Measurements from ENCODE around the gene LCT.

Gene LCT

DNA sequence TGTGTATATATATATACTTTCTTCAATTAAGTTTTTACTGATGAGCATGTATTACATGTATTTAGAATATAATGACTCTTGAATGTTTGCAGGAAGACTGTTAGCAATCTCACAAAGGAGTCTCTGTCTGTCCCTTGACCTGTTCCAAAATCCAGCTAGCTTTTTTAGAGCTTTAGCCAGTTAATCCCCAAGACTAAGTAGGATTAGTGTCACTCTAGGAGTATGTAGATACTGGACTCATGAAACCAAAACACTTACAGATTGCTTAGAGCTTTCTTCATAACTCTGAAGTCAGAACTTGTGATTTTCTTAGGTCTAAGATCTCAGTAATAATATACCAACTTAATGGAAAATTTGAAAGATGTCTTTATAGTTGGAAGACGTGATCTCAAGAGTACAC lies 93.1 kb downstream of the LCT start:
- in situ Hi-C loops (cut with HindIII; ENCODE audit: low sequenced_read_pairs): no loop called here
- H3K4me3 ChIP-seq (ENCODE audit: low read depth, low read length): peak overlapping the region; percentile 64

DNA sequence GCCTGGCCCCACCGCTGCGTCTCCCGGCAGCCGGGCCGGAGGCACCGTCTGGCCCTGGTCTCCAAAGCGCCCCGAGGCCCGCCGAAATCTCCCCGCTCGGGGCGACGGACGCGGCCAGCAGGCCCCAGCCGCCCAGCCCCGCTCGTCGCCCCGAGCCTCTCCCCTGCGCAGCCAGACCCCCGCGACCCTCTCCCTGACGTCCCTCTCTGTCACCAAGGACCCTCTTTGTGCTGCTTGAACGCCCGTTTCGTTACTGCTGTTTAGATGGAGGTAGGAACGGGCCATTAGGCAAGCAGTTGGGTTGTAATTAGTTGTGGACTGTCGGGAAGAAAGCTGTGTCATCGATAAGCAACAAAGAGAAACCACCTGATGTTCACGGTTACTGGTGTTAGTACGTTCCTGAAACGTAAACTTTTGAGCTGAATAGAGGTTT lies 94.6 kb downstream of the LCT start:
- DNase-seq (ENCODE audit: low read depth): peak; percentile 37
- in situ Hi-C loops (cut with HindIII; ENCODE audit: low sequenced_read_pairs): no loop called here
- peak overlapping the region; percentile 64 for H3K4me3 ChIP-seq (ENCODE audit: low read depth, low read length)
- TF ChIP-seq, protein P1, sequence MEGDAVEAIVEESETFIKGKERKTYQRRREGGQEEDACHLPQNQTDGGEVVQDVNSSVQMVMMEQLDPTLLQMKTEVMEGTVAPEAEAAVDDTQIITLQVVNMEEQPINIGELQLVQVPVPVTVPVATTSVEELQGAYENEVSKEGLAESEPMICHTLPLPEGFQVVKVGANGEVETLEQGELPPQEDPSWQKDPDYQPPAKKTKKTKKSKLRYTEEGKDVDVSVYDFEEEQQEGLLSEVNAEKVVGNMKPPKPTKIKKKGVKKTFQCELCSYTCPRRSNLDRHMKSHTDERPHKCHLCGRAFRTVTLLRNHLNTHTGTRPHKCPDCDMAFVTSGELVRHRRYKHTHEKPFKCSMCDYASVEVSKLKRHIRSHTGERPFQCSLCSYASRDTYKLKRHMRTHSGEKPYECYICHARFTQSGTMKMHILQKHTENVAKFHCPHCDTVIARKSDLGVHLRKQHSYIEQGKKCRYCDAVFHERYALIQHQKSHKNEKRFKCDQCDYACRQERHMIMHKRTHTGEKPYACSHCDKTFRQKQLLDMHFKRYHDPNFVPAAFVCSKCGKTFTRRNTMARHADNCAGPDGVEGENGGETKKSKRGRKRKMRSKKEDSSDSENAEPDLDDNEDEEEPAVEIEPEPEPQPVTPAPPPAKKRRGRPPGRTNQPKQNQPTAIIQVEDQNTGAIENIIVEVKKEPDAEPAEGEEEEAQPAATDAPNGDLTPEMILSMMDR (IDR thresholded peaks at IDR 0.05; ENCODE audit: low read depth, low read length, missing control alignments): no peak

More for the DNA sequence above, 93.1 kb downstream of the LCT start:
- TF ChIP-seq, protein P1 (IDR thresholded peaks at IDR 0.05; ENCODE audit: low read depth, low read length, missing control alignments): no peak
- no peak for DNase-seq (ENCODE audit: low read depth)

DNA sequence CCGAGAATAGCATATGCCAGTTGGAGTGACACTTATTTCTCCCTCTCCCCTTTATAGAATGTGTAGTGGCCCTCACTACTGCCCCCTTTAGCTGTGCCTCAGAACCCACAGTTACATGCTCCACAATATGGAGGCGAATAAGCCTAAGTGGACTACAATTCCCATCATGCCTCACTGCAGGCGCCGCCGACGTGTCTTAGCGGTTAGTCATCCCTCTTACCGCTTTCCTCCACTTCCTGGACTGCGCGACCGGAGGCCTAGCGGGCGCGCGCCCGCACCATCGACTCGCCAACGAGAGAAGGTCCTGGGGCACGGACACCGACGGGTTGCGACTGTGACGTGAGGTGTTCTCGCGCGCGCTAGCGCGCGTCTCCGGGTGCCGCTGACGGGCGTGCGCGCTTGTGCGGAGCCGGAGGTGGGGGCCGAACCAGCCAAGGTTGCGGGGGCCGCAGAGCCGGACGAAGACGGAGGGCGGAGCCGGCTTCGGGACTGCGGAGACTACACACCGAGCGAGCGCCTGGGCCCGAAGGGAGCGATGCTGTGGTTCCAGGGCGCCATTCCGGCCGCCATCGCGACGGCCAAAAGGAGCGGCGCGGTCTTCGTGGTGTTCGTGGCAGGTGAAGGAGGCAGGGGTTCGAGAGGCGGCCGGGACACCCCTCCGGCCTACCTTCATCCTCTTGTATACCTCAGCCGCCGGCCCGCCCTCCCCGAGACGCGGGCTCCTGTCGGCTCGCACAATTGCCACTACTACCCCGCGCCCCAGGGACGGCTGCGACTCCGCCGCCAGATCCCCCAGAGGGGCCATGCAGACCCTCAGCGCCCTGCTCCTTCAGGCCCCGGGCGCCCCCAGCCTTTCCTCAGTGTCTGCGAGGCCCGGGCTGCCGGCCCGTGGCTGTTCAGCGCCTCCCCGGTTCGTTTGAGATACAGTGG lies 95.3 kb downstream of the LCT start, which contains the start of gene UBXN4:
UBXN4 (plus strand) TSS at position 461 of the 930 bp plus-strand sequence; CDS start at position 536, 75 bp downstream.
- in situ Hi-C loops (cut with HindIII; ENCODE audit: low sequenced_read_pairs): no loop called here
- DNase-seq (ENCODE audit: low read depth): peak; percentile 97
- TF ChIP-seq, protein P1 (IDR thresholded peaks at IDR 0.05; ENCODE audit: low read depth, low read length, missing control alignments): peak; percentile 59
- H3K4me3 ChIP-seq (ENCODE audit: low read depth, low read length): peak within 1 kb of the TSS; percentile 64

DNA sequence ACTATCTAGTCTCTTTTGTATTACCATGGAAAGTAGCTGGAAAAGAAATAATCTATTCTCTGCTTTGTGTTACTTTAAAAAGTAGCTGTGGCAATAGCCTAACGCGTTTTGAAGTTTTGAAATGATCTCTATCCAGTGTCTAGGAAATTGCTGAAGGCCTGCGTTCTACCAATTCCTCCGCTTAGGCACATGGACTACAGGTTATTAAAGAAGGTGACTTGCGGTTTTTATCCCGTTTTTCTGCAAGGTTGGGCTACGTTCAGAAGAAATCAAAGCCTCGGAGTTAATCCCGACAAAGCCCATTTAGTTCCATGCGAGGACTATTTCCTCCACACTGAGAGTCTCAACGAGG lies 96.0 kb downstream of the LCT start:
- no peak for DNase-seq (ENCODE audit: low read depth)
- in situ Hi-C loops (cut with HindIII; ENCODE audit: low sequenced_read_pairs): no loop called here
- no peak overlapping the region for H3K4me3 ChIP-seq (ENCODE audit: low read depth, low read length)

DNA sequence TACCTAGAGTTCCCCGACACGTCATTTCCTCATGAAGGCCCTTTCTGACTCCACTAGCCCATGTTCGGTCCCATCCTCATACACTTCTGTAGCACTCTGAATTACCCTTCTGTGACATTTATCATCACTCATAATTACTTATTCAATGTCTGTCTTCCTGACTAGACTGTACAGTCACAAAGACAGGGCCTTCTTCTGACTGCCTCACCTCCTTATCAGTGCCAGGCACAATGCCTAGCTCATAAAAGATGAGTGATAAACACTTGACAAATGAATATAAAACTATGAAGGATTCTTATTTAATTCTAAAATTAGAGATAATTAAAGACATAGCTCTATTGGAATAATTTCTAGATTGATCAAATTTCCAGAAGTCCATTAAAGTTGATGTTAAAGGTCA lies 96.8 kb downstream of the LCT start:
- in situ Hi-C loops (cut with HindIII; ENCODE audit: low sequenced_read_pairs): no loop called here
- DNase-seq (ENCODE audit: low read depth): no peak
- H3K4me3 ChIP-seq (ENCODE audit: low read depth, low read length): no peak overlapping the region
- TF ChIP-seq, protein P1 (IDR thresholded peaks at IDR 0.05; ENCODE audit: low read depth, low read length, missing control alignments): no peak

More for the DNA sequence above, 96.0 kb downstream of the LCT start:
- TF ChIP-seq, protein P1 (IDR thresholded peaks at IDR 0.05; ENCODE audit: low read depth, low read length, missing control alignments): no peak

Data from astrocyte of the cerebellum (primary cell).